Gastrocnemius medialis (tissue), 4 donors: Measurements from ENCODE around the gene GPRC5C. TPM values are rescaled to one million over a fixed set of nuclear protein-coding genes. Genes with fewer than 3 reads are reported as not detected.

Experiments
- ATAC-seq, 2 donors: fragments of 150-250 bp; one replicate each; pipeline ENCODE4 v1.9.1; 2016
- DNase-seq, 2 donors: peaks; one replicate each; pipeline ENCODE4 v3.0.0-alpha.2; 2019
- H3K27ac ChIP-seq, 4 donors: fragments of 200-600 bp; sonication (generic); 1 replicate in 1 of 4; 2 replicates in 3 of 4; pipeline ENCODE4 v1.5.1; 2016 to 2018; ENCODE audit warnings: mild to moderate bottlenecking in 2 of 4, moderate library complexity in 1 of 4
- H3K27me3 ChIP-seq, 3 donors: fragments of 200-600 bp; sonication (generic) in 2 of 3; 1 replicate in 1 of 3; 2 replicates in 2 of 3; pipeline versions ENCODE4 v1.5.1 to v1.6.0; 2016 to 2019; ENCODE audit warnings: mild to moderate bottlenecking in 1 of 3, moderate library complexity in 1 of 3
- H3K36me3 ChIP-seq, 2 donors: fragments of 200-600 bp; sonication (generic) in 1 of 2; one replicate each; pipeline ENCODE4 v1.5.1; 2017 to 2018
- H3K4me1 ChIP-seq, 2 donors: fragments of 200-600 bp; sonication (generic) in 1 of 2; one replicate each; pipeline ENCODE4 v1.5.1; 2016 to 2017; ENCODE audit warnings: mild to moderate bottlenecking in 2 of 2
- H3K4me3 ChIP-seq, 4 donors: fragments of 200-600 bp; sonication (generic) in 3 of 4; 1 replicate in 1 of 4; 2 replicates in 3 of 4; pipeline ENCODE4 v1.5.1; 2016 to 2019; ENCODE audit warnings: mild to moderate bottlenecking in 2 of 4
- H3K9me3 ChIP-seq, 3 donors: fragments of 200-600 bp; sonication (generic) in 2 of 3; 1 replicate in 1 of 3; 2 replicates in 2 of 3; pipeline ENCODE4 v1.5.1; 2016 to 2019
- POLR2A ChIP-seq, 2 donors: fragments of 450-650 bp; IDR thresholded peaks; one replicate each; pipeline ENCODE4 v1.6.1; 2017; ENCODE audit warnings: antibody characterized with exemption in 2 of 2, mild to moderate bottlenecking in 2 of 2, moderate library complexity in 2 of 2
- in situ Hi-C, 4 donors: fragments of 200-750 bp; cut with MboI; loops; one replicate each; pipeline versions ENCODE4 v1.15.0 to v1.8.0; 2017; ENCODE audit warnings: low sequenced_read_pairs in 4 of 4
- intact Hi-C: fragments of 100-400 bp; cut with DNase I; formaldehyde crosslinking; loops from one replicate; pipeline ENCODE4 v1.15.1; 2023; ENCODE audit warnings: low total_unique reads
- total RNA-seq, 4 donors: library from RNA; depleted of rRNA; stranded (reverse); fragments of >200 nt; gene quantifications; one replicate each; pipeline versions ENCODE4 v1.1.0 to v1.2.3, GENCODE V29; 2016
- TF ChIP-seq, protein P1 (sequence below), 5 experiments: fragments of 450-650 bp in 3 of 5; fragments of 200-600 bp in 2 of 5; sonication (generic) in 2 of 5; IDR thresholded peaks in 4 of 5; conservative IDR thresholded peaks in 1 of 5; 1 replicate in 4 of 5; 2 replicates in 1 of 5; pipeline ENCODE4 v1.5.1; 2016 to 2019; ENCODE audit warnings: antibody characterized with exemption in 5 of 5, mild to moderate bottlenecking in 3 of 5, moderate library complexity in 3 of 5

GPRC5C gene
- total RNA-seq, 4 donors from 2014 or later = 80.4 to 138 (median 127) TPM

DNA sequence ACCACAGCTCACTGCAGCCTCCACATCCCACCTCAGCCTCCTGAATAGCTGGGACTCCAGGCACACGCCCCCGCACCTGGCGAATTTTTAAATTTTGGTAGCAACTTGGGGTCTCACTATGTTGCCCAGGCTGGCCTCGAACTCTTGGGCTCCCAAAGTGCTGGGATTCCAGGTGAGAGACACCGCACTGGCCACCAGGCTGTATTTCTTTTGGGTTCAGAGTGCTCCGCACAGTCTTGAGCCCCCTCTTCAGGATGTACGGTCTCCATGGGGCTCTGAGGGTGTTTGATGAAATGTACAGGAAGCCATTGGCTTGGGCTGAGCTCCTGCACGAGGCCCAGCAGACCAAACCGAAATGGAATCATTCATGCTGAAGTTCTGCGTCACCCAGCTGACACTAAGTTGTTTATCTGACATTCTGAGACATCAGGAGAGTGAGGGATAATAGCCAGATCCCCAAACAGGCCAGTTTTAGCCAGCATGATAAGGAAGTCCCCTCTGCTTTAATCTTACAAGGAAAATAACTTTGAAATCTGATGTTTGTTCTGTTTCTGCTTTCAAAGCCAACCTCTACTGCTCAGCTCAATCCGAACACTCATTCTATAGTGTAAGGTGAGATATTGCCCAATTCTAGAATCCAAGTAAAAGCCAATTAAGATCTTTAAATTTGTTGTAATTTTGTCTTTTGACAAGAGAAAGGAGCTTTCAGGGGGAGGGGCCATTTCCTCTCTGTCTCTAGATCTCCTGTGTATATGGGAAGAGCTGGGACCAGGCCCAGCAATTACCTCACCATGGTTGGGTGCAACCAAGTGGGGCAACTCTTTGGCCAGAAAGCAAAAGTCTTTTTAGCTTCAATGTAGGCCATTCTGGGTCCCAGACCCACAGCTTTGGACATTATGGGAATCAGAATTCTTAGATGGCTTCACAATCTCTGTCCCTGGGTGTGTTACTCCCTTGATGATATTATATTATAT is 40.9 kb upstream of the GPRC5C start:
- no peak for ATAC-seq
- peaks cover 56 to 64% of the 10 kb centered on the region in 2 donors for H3K4me1 ChIP-seq
- no peaks in the 10 kb centered on the region for H3K36me3 ChIP-seq
- in situ Hi-C loops (loop anchor here in 1 of 4 donors (25.0 kb wide), 1 partner anchor 471 kb away; the partner anchor contains the start of genes FDXR and GRIN2C), intact Hi-C loops (no loop called here)
- H3K27ac ChIP-seq = peak overlapping the region; percentile 6 to 95 (median 32)
- DNase-seq = no peak
- TF ChIP-seq, protein P1, sequence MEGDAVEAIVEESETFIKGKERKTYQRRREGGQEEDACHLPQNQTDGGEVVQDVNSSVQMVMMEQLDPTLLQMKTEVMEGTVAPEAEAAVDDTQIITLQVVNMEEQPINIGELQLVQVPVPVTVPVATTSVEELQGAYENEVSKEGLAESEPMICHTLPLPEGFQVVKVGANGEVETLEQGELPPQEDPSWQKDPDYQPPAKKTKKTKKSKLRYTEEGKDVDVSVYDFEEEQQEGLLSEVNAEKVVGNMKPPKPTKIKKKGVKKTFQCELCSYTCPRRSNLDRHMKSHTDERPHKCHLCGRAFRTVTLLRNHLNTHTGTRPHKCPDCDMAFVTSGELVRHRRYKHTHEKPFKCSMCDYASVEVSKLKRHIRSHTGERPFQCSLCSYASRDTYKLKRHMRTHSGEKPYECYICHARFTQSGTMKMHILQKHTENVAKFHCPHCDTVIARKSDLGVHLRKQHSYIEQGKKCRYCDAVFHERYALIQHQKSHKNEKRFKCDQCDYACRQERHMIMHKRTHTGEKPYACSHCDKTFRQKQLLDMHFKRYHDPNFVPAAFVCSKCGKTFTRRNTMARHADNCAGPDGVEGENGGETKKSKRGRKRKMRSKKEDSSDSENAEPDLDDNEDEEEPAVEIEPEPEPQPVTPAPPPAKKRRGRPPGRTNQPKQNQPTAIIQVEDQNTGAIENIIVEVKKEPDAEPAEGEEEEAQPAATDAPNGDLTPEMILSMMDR (IDR thresholded peaks at IDR 0.05 in 4 of 5, conservative IDR thresholded peaks at IDR 0.05 in 1 of 5) = no peak
- no peak for TF ChIP-seq POLR2A (IDR thresholded peaks at IDR 0.05)
- H3K4me3 ChIP-seq = no peak overlapping the region
- H3K9me3 ChIP-seq = no peaks in the 10 kb centered on the region
- H3K27me3 ChIP-seq = no peaks in the 10 kb centered on the region

DNA sequence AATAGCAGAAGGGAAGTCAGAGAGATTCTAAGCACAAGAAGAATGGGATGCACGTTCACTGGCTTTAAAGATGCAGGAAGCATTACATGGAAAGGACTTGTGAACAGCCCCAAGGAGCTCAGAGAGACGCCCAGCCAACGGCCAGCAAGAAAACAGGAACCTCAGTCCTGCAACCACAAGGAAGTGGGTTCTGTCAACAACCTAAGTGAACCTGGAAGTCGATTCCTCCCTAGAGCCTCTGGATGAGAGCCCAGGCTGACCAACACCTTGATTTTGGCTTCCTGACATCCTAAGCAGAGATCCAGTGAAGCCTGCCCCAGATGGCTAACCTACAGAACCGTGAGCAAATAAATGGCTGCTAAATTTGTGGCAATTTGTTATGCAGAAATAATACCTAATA is 40.1 kb upstream of the GPRC5C start:
- TF ChIP-seq, protein P1 (IDR thresholded peaks at IDR 0.05 in 4 of 5, conservative IDR thresholded peaks at IDR 0.05 in 1 of 5) = no peak
- no peak for TF ChIP-seq POLR2A (IDR thresholded peaks at IDR 0.05)
- H3K4me3 ChIP-seq = no peak overlapping the region
- peak overlapping the region in 2 of 4 donors; percentile 39 to 95 for H3K27ac ChIP-seq
- no peak for DNase-seq
- no peak for ATAC-seq
- H3K9me3 ChIP-seq = no peaks in the 10 kb centered on the region
- no peaks in the 10 kb centered on the region for H3K27me3 ChIP-seq
- in situ Hi-C loops = loop anchor here in 1 of 4 donors (25.0 kb wide), 1 partner anchor 471 kb away; the partner anchor contains the start of genes FDXR and GRIN2C
- intact Hi-C loops = no loop called here
- H3K36me3 ChIP-seq = no peaks in the 10 kb centered on the region
- peaks cover 56 to 60% of the 10 kb centered on the region in 2 donors for H3K4me1 ChIP-seq

DNA sequence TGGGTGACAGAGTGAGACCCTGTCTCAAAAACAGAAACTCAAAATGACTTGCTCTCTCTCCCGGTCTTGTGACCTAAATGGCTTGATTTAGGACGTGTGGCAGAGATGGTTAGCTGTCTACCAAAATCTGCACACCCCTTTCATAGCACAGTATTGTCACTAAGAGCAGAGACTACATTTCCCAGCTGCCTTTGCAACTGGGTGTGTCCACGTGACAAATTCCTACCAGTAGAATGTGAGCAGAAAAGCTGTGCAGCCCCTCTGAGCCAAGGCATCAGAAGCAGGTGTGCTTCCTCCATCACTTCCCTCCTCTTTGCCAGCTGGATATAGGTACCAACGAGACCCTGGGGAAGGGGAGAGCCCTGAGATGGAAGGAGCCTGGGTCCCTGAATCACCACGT is 39.0 kb upstream of the GPRC5C start:
- Histone ChIP-seq H3K4me3 (no peak overlapping the region), H3K27me3 (no peaks in the 10 kb centered on the region), H3K9me3 (no peaks in the 10 kb centered on the region), H3K36me3 (no peaks in the 10 kb centered on the region), H3K4me1 (peaks cover 49% of the 10 kb centered on the region in 2 donors), H3K27ac (peak overlapping the region; percentile 88 to 95 (median 95))
- no peak for ATAC-seq
- TF ChIP-seq, protein P1 (IDR thresholded peaks at IDR 0.05 in 4 of 5, conservative IDR thresholded peaks at IDR 0.05 in 1 of 5) = no peak
- no peak for TF ChIP-seq POLR2A (IDR thresholded peaks at IDR 0.05)
- in situ Hi-C loops (loop anchor here in 1 of 4 donors (25.0 kb wide), 1 partner anchor 469 kb away; the partner anchor contains the start of genes FDXR and GRIN2C), intact Hi-C loops (no loop called here)
- no peak for DNase-seq

DNA sequence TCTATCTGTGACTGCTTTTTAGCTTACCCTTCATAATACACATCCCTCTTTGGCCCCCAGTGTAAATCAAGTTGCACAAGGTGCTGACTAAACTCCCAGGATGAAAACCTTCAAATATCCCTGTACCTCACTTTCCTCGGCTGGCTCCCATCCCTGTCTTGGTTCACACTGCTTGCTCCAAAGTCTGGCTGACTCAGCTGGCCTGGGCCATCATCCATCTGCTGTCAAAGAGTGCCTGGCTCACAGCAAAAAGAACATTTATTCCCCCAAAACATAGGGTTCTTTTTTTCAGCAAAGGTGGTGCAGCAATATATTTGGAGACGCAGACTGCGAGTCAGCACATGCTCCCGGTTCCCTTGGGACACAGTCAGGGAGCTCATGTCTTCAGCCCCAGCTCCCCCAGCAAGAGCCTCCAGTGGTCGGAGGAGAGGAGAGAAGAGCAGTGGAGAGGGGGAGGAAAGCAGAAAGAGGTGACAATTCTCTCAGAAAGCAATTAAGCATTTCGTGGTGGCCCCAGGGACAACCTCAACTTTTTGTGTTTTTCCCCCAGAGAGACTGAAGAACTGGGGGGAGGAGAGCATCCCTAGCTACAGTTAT is 38.4 kb upstream of the GPRC5C start:
- Histone ChIP-seq H3K36me3 (no peaks in the 10 kb centered on the region), H3K4me1 (peaks cover 45 to 47% of the 10 kb centered on the region in 2 donors), H3K27ac (peak overlapping the region; percentile 88 to 95 (median 95)), H3K9me3 (no peaks in the 10 kb centered on the region), H3K4me3 (no peak overlapping the region), H3K27me3 (no peaks in the 10 kb centered on the region)
- peak in 1 of 2 donors; percentile 51 for DNase-seq
- no peak for ATAC-seq
- in situ Hi-C loops = loop anchor here in 1 of 4 donors (25.0 kb wide), 1 partner anchor 469 kb away; the partner anchor contains the start of genes FDXR and GRIN2C
- TF ChIP-seq, protein P1 (IDR thresholded peaks at IDR 0.05 in 4 of 5, conservative IDR thresholded peaks at IDR 0.05 in 1 of 5) = no peak
- no peak for TF ChIP-seq POLR2A (IDR thresholded peaks at IDR 0.05)
- intact Hi-C loops = no loop called here
